Left kidney (tissue), 2 donors: Measurements from ENCODE around the gene AKNA. TPM values are rescaled to one million over a fixed set of nuclear protein-coding genes. Genes with fewer than 3 reads are reported as not detected.
A peak's percentile ranks its signal among the peaks of the same experiment; 100 is the strongest.

Experiments used
- DNase-seq: peaks from one replicate; pipeline ENCODE4 v3.0.0-alpha.2; 2013
- polyA plus RNA-seq: library from polyadenylated mRNA; unstranded; fragments of 120-200 nt; gene quantifications from one replicate; pipeline ENCODE4 v1.2.1, GENCODE V29; 2013; ENCODE audit not compliant: insufficient read length

AKNA gene
- polyA plus RNA-seq, 1 donor: 11.3 TPM

- DNase-seq: no peak
Observed at GRCh38 chr9:114356792-114357191, 31.0 kb downstream of the AKNA start.

- no peak for DNase-seq
Observed at GRCh38 chr9:114355821-114356220, 32.0 kb downstream of the AKNA start.

- DNase-seq: no peak
Observed at GRCh38 chr9:114351932-114352331, 35.9 kb downstream of the AKNA start.

GRCh38 chr9:114350636-114351401 is 37.0 kb downstream of the AKNA start:
- DNase-seq: no peak

- DNase-seq: no peak
Observed at GRCh38 chr9:114349713-114350480, 37.9 kb downstream of the AKNA start.

GRCh38 chr9:114348906-114349482 is 38.8 kb downstream of the AKNA start:
- DNase-seq: peak; percentile 73

- no peak for DNase-seq
Observed at GRCh38 chr9:114348261-114348905, 39.4 kb downstream of the AKNA start.

GRCh38 chr9:114347675-114348074 is 40.1 kb downstream of the AKNA start:
- no peak for DNase-seq

GRCh38 chr9:114346146-114346545 is 41.6 kb downstream of the AKNA start:
- DNase-seq: no peak

GRCh38 chr9:114345493-114346065 is 42.2 kb downstream of the AKNA start:
- no peak for DNase-seq

GRCh38 chr9:114344692-114345091 is 43.1 kb downstream of the AKNA start:
- no peak for DNase-seq

- no peak for DNase-seq
Observed at GRCh38 chr9:114344188-114344566, 43.6 kb downstream of the AKNA start.

- DNase-seq: no peak
Observed at GRCh38 chr9:114343471-114344187, 44.2 kb downstream of the AKNA start.

- no peak for DNase-seq
Observed at GRCh38 chr9:114342755-114343440, 44.9 kb downstream of the AKNA start.

GRCh38 chr9:114341991-114342390 is 45.8 kb downstream of the AKNA start:
- no peak for DNase-seq

GRCh38 chr9:114341152-114341830 is 46.5 kb downstream of the AKNA start:
- DNase-seq: no peak

- DNase-seq: peak; percentile 17
Observed at GRCh38 chr9:114339130-114339908, 48.5 kb downstream of the AKNA start.

- DNase-seq: no peak
Observed at GRCh38 chr9:114338187-114338586, 49.6 kb downstream of the AKNA start.

GRCh38 chr9:114336699-114337395 is 50.9 kb downstream of the AKNA start:
- no peak for DNase-seq
